ENCODE results near the gene TGFBR2. TPM values are rescaled to one million over a fixed set of nuclear protein-coding genes. Genes with fewer than 3 reads are reported as not detected.
A peak's percentile ranks its signal among the peaks of the same experiment; 100 is the strongest.

Gene TGFBR2
- total and polyA plus RNA-seq, 2 of the 13 experiments (the other 11 are each of a cell fraction or from before 2014, with no cell fraction given) = 82.2 to 187 TPM

GRCh38 chr3:30646181-30646876, 39.9 kb downstream of the TGFBR2 start:
- WGBS (ENCODE audit: low lambda C conversion rate) = 92% methylated on average over 5 of the region's 5 CpGs
- ChIA-PET CTCF (ENCODE audit: low intra/inter-chr PET ratio, low total read pairs) (no interaction called here), POLR2A (no interaction called here)
- H3K4me1 ChIP-seq (ENCODE audit: insufficient read depth, low read length) = peaks cover 88% of the 10 kb centered on the region
- H3K27ac ChIP-seq (ENCODE audit: extremely low read length, insufficient read depth, low read length) = no peak overlapping the region
- no peak overlapping the region for H2AFZ ChIP-seq (ENCODE audit: low read length)
- no peak for ATAC-seq
- TSS peak; percentile 15 for BruUV-seq (replicated peaks)
- TF ChIP-seq RBM22 (optimal IDR thresholded peaks at IDR 0.05; ENCODE audit: low read length) (peak; percentile 98), POLR2AphosphoS5 (IDR thresholded peaks at IDR 0.05; ENCODE audit: low read depth, low read length) (peak; percentile 57)
- TF ChIP-seq, protein P1, sequence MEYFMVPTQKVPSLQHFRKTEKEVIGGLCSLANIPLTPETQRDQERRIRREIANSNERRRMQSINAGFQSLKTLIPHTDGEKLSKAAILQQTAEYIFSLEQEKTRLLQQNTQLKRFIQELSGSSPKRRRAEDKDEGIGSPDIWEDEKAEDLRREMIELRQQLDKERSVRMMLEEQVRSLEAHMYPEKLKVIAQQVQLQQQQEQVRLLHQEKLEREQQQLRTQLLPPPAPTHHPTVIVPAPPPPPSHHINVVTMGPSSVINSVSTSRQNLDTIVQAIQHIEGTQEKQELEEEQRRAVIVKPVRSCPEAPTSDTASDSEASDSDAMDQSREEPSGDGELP (IDR thresholded peaks at IDR 0.05; ENCODE audit: borderline replicate concordance, low read depth) = no peak
- no peaks in the 10 kb centered on the region for H3K9me3 ChIP-seq (ENCODE audit: low read length)
- intact Hi-C loops (cut with micrococcal nuclease; ENCODE audit: unreplicated experiment) (no loop called here), in situ Hi-C loops (cut with HindIII; ENCODE audit: extremely low pct_ligation_motif_present, low pct_unique_long_range_greater_than_20kb) (no loop called here)
- H3K27me3 ChIP-seq (ENCODE audit: control insufficient read depth in 1 of 2, insufficient read depth in 2 of 2, low read length in 2 of 2) = no peaks in the 10 kb centered on the region
- H3K9ac ChIP-seq (ENCODE audit: insufficient read depth, low read depth, low read length) = no peak overlapping the region
- H3K36me3 ChIP-seq (replicated peaks in 1 of 2; ENCODE audit: control insufficient read depth in 1 of 2, insufficient read depth in 2 of 2, low read length in 2 of 2) = peaks cover 40 to 96% of the 10 kb centered on the region in 2 experiments
- H4K20me1 ChIP-seq (ENCODE audit: insufficient read depth, low read length) = peaks cover 100% of the 10 kb centered on the region
- H3K79me2 ChIP-seq (ENCODE audit: insufficient read depth, low read length) = peaks cover 98% of the 10 kb centered on the region
- no peak for DNase-seq (ENCODE audit: low spot score)
- H3K4me2 ChIP-seq (ENCODE audit: low read depth, low read length) = no peak overlapping the region
- FAIRE-seq = no peak
- no peak overlapping the region for H3K4me3 ChIP-seq (replicated peaks in 1 of 3; ENCODE audit: insufficient read depth in 1 of 3, low read depth in 2 of 3, low read length in 3 of 3)

DNA sequence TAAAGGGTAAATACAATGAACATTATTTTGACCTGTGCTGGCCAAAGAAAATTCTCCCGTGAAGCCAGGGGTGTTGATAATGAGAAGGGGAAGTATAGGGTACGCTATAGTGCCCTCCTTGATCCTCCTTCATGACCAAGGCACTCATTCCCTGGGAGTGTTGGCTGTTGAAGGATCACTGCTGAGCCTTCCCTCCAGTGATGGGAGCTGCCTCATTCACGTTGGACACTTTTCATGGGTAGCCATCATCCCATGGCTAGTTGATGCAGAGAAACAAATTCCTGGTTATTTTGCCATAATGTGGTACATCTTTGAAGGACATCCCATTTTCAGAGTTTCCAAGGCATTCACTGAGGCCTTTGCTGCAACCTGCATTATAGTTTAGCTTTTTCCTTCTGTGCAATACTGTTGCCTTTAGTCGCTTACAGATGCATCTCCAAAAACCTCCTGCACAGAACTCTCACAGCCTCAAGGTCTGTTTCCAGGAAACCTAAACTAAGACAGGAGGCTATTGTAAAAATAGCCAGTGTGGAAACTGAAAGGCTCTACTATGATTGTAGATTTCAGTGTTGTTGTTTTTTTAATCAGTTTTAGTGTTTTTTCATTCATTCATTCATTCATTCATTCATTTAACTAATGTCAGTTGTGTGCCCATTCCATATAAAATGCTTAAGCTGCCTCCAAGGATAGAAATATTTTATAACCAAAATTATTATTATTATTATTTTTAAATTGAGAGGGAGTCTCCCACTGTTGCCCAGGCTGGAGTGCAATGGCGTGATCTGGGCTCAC, 40.8 kb downstream of the TGFBR2 start:
- WGBS (ENCODE audit: low lambda C conversion rate) = 89% methylated on average over 5 of the region's 5 CpGs
- no peak for FAIRE-seq
- no TSS peak for BruUV-seq (replicated peaks)
- peak; percentile 86 for TF ChIP-seq ZNF24 (IDR thresholded peaks at IDR 0.05)
- TF ChIP-seq PAF1 (CRISPR knock-in tag; IDR thresholded peaks at IDR 0.05) = peak; percentile 62; the same call in 1 of the 2 replicates
- TF ChIP-seq, protein P2, sequence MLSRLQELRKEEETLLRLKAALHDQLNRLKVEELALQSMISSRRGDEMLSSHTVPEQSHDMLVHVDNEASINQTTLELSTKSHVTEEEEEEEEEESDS (CRISPR knock-in tag; IDR thresholded peaks at IDR 0.05; ENCODE audit: borderline replicate concordance) = no peak
- TF ChIP-seq RBM22 (optimal IDR thresholded peaks at IDR 0.05; ENCODE audit: low read length) = peak; percentile 95
- no peak for TF ChIP-seq HOXA5 (CRISPR knock-in tag; IDR thresholded peaks at IDR 0.05)
- peak; percentile 37 for TF ChIP-seq AGO2 (optimal IDR thresholded peaks at IDR 0.05; ENCODE audit: low read depth, low read length)
- peak in 1 of 2 experiments; percentile 24; a peak in 1 of 4 replicates for TF ChIP-seq POLR2A (IDR thresholded peaks at IDR 0.05; ENCODE audit: insufficient read depth in 1 of 2, low read depth in 2 of 2, low read length in 2 of 2)
- TF ChIP-seq ZNF329 (CRISPR knock-in tag; IDR thresholded peaks at IDR 0.05; ENCODE audit: low read depth) = no peak
- POLR2A ChIA-PET = no interaction called here
- Histone ChIP-seq H3K4me3 (replicated peaks in 1 of 3; ENCODE audit: insufficient read depth in 1 of 3, low read depth in 2 of 3, low read length in 3 of 3) (no peak overlapping the region), H3K27me3 (ENCODE audit: control insufficient read depth in 1 of 2, insufficient read depth in 2 of 2, low read length in 2 of 2) (no peaks in the 10 kb centered on the region), H3K79me2 (ENCODE audit: insufficient read depth, low read length) (peaks cover 97% of the 10 kb centered on the region), H3K27ac (ENCODE audit: extremely low read length, insufficient read depth, low read length) (no peak overlapping the region), H3K4me1 (ENCODE audit: insufficient read depth, low read length) (peaks cover 80% of the 10 kb centered on the region), H3K36me3 (replicated peaks in 1 of 2; ENCODE audit: control insufficient read depth in 1 of 2, insufficient read depth in 2 of 2, low read length in 2 of 2) (peaks cover 38 to 98% of the 10 kb centered on the region in 2 experiments), H3K9me3 (ENCODE audit: low read length) (no peaks in the 10 kb centered on the region), H2AFZ (ENCODE audit: low read length) (no peak overlapping the region), H3K9ac (ENCODE audit: insufficient read depth, low read depth, low read length) (no peak overlapping the region), H3K4me2 (ENCODE audit: low read depth, low read length) (no peak overlapping the region), H4K20me1 (ENCODE audit: insufficient read depth, low read length) (peaks cover 98% of the 10 kb centered on the region)
- no peak for ATAC-seq
- no peak for DNase-seq (ENCODE audit: low spot score)
- intact Hi-C loops (cut with micrococcal nuclease; ENCODE audit: unreplicated experiment) (no loop called here), in situ Hi-C loops (cut with HindIII; ENCODE audit: extremely low pct_ligation_motif_present, low pct_unique_long_range_greater_than_20kb) (no loop called here)
- CTCF ChIA-PET (ENCODE audit: low intra/inter-chr PET ratio, low total read pairs) = no interaction called here

All from HepG2 (cell line).